ENCODE measurements around the gene ZC3H14.

Gene ZC3H14

DNA sequence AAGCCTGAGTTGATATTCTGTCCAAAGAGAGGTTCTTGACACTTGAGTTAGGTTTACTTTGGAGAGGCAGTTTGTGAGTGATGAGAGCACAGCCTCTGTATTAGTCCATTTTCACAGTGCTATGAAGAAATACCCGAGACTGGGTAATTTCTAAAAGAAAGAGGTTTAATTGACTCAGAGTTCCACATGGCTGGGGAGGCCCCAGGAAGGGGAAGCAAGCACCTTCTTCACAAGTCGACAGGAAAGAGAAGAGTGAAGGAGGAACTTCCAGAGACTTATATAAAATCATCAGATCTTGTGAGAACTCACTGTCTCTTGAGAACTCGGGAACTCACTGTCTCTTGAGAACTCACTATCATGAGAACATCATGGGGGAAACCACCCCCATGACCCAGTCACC is 5.4 kb downstream of the ZC3H14 start:
- H2BK12ac ChIP-seq (ENCODE audit: low read length): no peak overlapping the region
- no peak overlapping the region for H3K18ac ChIP-seq (ENCODE audit: low read length)
- no peak overlapping the region for H3K4me2 ChIP-seq (ENCODE audit: insufficient read depth, low read length, poor library complexity, severe bottlenecking)
- WGBS, 2 donors (ENCODE audit: extremely low coverage in 2 of 2, insufficient read length in 2 of 2, insufficient replicate concordance in 1 of 2): no CpG with 5 or more reads among the region's 3 CpGs
- no peak overlapping the region for H4K91ac ChIP-seq (ENCODE audit: low read depth, low read length, poor library complexity)
- H3K9me3 ChIP-seq (replicated peaks in 1 of 2; ENCODE audit: control insufficient read depth in 2 of 2, insufficient read depth in 1 of 2, low read depth in 1 of 2, low read length in 2 of 2): peaks cover 0 to 3% of the 10 kb centered on the region in 2 donors
- no peaks in the 10 kb centered on the region for H3K27me3 ChIP-seq (ENCODE audit: control insufficient read depth in 3 of 3, insufficient read depth in 3 of 3, low read depth in 1 of 3, low read length in 3 of 3)
- no peaks in the 10 kb centered on the region for H3K79me1 ChIP-seq (ENCODE audit: low read depth, low read length)
- H2AK5ac ChIP-seq (ENCODE audit: low read depth, low read length): no peak overlapping the region
- no peak overlapping the region for H3K4me3 ChIP-seq (ENCODE audit: low read length in 2 of 2)
- DNase-seq (ENCODE audit: low spot score): no peak
- no peak overlapping the region for H2AFZ ChIP-seq (ENCODE audit: low read length)
- no peak overlapping the region for H2BK5ac ChIP-seq (ENCODE audit: low read length)
- no peak overlapping the region for H3K23ac ChIP-seq (ENCODE audit: low read depth, low read length, poor library complexity)
- no peak overlapping the region for H3K27ac ChIP-seq (replicated peaks; ENCODE audit: low read length)
- no peak overlapping the region for H4K8ac ChIP-seq (ENCODE audit: low read depth, low read length)
- H3K4ac ChIP-seq (ENCODE audit: low read length): no peak overlapping the region
- H2BK120ac ChIP-seq (ENCODE audit: low read depth, low read length): no peak overlapping the region
- H3K4me1 ChIP-seq (ENCODE audit: control insufficient read depth in 2 of 2, insufficient read depth in 1 of 2, low read depth in 1 of 2, low read length in 2 of 2): no peaks in the 10 kb centered on the region
- H3K9ac ChIP-seq (ENCODE audit: low read depth, low read length, poor library complexity): no peak overlapping the region
- peaks cover 28 to 87% of the 10 kb centered on the region in 2 donors for H3K36me3 ChIP-seq (replicated peaks in 1 of 2; ENCODE audit: control insufficient read depth in 2 of 2, insufficient read depth in 2 of 2, low read length in 2 of 2)
- no peak overlapping the region for H3K14ac ChIP-seq (ENCODE audit: low read length)
- H2BK15ac ChIP-seq (ENCODE audit: low read length): no peak overlapping the region

DNA sequence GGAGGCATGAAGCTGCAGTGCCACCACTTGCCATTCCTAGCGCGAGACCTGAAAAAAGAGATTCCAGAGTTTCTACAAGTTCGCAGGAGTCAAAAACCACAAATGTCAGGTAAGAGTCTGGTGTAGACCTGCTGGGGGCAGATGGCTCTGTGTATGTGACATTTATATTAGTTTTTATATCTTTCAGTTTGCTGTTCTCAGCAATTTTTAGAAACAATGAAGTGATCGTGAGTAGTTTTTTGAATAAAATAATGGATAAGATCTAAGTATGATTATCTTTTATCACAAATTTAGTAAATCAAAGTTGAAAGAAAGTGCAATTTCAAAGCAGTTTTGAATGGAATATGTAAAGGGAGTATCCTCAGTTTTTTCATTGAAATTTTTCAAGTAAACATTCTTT is 9.3 kb downstream of the ZC3H14 start:
- Histone ChIP-seq H3K79me1 (ENCODE audit: low read depth, low read length) (peaks cover 2% of the 10 kb centered on the region), H3K9me3 (replicated peaks in 1 of 2; ENCODE audit: control insufficient read depth in 2 of 2, insufficient read depth in 1 of 2, low read depth in 1 of 2, low read length in 2 of 2) (peaks cover 0 to 3% of the 10 kb centered on the region in 2 donors), H3K18ac (ENCODE audit: low read length) (no peak overlapping the region), H2BK5ac (ENCODE audit: low read length) (no peak overlapping the region), H3K14ac (ENCODE audit: low read length) (no peak overlapping the region), H2BK12ac (ENCODE audit: low read length) (no peak overlapping the region), H3K23ac (ENCODE audit: low read depth, low read length, poor library complexity) (no peak overlapping the region), H4K8ac (ENCODE audit: low read depth, low read length) (no peak overlapping the region), H3K27ac (replicated peaks; ENCODE audit: low read length) (no peak overlapping the region), H3K27me3 (ENCODE audit: control insufficient read depth in 3 of 3, insufficient read depth in 3 of 3, low read depth in 1 of 3, low read length in 3 of 3) (no peaks in the 10 kb centered on the region), H2AK5ac (ENCODE audit: low read depth, low read length) (no peak overlapping the region), H3K36me3 (replicated peaks in 1 of 2; ENCODE audit: control insufficient read depth in 2 of 2, insufficient read depth in 2 of 2, low read length in 2 of 2) (peaks cover 42 to 99% of the 10 kb centered on the region in 2 donors), H2BK15ac (ENCODE audit: low read length) (no peak overlapping the region), H2AFZ (ENCODE audit: low read length) (no peak overlapping the region), H2BK120ac (ENCODE audit: low read depth, low read length) (no peak overlapping the region), H3K9ac (ENCODE audit: low read depth, low read length, poor library complexity) (no peak overlapping the region), H3K4me3 (ENCODE audit: low read length in 2 of 2) (no peak overlapping the region), H3K4me2 (ENCODE audit: insufficient read depth, low read length, poor library complexity, severe bottlenecking) (no peak overlapping the region), H3K4me1 (ENCODE audit: control insufficient read depth in 2 of 2, insufficient read depth in 1 of 2, low read depth in 1 of 2, low read length in 2 of 2) (no peaks in the 10 kb centered on the region), H4K91ac (ENCODE audit: low read depth, low read length, poor library complexity) (no peak overlapping the region), H3K4ac (ENCODE audit: low read length) (no peak overlapping the region)
- 100% methylated on average over 1 of the region's 4 CpGs; no CpG with 5 or more reads in 1 of the 2 donors for WGBS, 2 donors (ENCODE audit: extremely low coverage in 2 of 2, insufficient read length in 2 of 2, insufficient replicate concordance in 1 of 2)
- no peak for DNase-seq (ENCODE audit: low spot score)

DNA sequence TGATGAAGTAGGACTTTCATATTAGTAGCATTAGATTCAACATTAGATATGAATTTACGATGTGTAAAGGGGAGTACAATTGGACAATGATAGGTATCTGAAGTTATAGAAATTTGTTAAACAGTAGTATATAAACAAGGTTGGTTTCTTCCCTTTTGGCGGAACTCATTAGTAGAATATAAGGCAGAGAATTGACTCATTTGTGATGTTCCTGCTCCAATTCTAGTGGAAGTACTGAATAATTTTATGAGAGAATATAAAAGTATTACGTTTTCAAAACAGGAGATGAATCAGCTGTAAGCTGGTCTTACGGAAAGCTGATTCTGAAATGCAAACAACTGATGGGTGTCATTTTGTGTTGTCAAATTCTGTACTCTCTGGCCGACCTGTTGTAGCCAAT is 13.4 kb downstream of the ZC3H14 start:
- no peaks in the 10 kb centered on the region for H3K9me3 ChIP-seq (replicated peaks in 1 of 2; ENCODE audit: control insufficient read depth in 2 of 2, insufficient read depth in 1 of 2, low read depth in 1 of 2, low read length in 2 of 2)
- no peak for DNase-seq (ENCODE audit: low spot score)
- no peak overlapping the region for H4K91ac ChIP-seq (ENCODE audit: low read depth, low read length, poor library complexity)
- no peak overlapping the region for H3K4me3 ChIP-seq (ENCODE audit: low read length in 2 of 2)
- H2BK12ac ChIP-seq (ENCODE audit: low read length): no peak overlapping the region
- no peak overlapping the region for H3K18ac ChIP-seq (ENCODE audit: low read length)
- peaks cover 32 to 100% of the 10 kb centered on the region in 2 donors for H3K36me3 ChIP-seq (replicated peaks in 1 of 2; ENCODE audit: control insufficient read depth in 2 of 2, insufficient read depth in 2 of 2, low read length in 2 of 2)
- peaks cover 2% of the 10 kb centered on the region for H3K79me1 ChIP-seq (ENCODE audit: low read depth, low read length)
- H2BK120ac ChIP-seq (ENCODE audit: low read depth, low read length): no peak overlapping the region
- H2BK15ac ChIP-seq (ENCODE audit: low read length): no peak overlapping the region
- no peak overlapping the region for H3K27ac ChIP-seq (replicated peaks; ENCODE audit: low read length)
- no peak overlapping the region for H2AFZ ChIP-seq (ENCODE audit: low read length)
- no peak overlapping the region for H3K4ac ChIP-seq (ENCODE audit: low read length)
- no peak overlapping the region for H2BK5ac ChIP-seq (ENCODE audit: low read length)
- H3K9ac ChIP-seq (ENCODE audit: low read depth, low read length, poor library complexity): no peak overlapping the region
- no peaks in the 10 kb centered on the region for H3K4me1 ChIP-seq (ENCODE audit: control insufficient read depth in 2 of 2, insufficient read depth in 1 of 2, low read depth in 1 of 2, low read length in 2 of 2)
- H3K23ac ChIP-seq (ENCODE audit: low read depth, low read length, poor library complexity): no peak overlapping the region
- 100% methylated on average over 1 of the region's 5 CpGs for WGBS, 2 donors (ENCODE audit: extremely low coverage in 2 of 2, insufficient read length in 2 of 2, insufficient replicate concordance in 1 of 2)
- no peak overlapping the region for H3K14ac ChIP-seq (ENCODE audit: low read length)
- H3K4me2 ChIP-seq (ENCODE audit: insufficient read depth, low read length, poor library complexity, severe bottlenecking): no peak overlapping the region
- no peaks in the 10 kb centered on the region for H3K27me3 ChIP-seq (ENCODE audit: control insufficient read depth in 3 of 3, insufficient read depth in 3 of 3, low read depth in 1 of 3, low read length in 3 of 3)
- no peak overlapping the region for H2AK5ac ChIP-seq (ENCODE audit: low read depth, low read length)
- H4K8ac ChIP-seq (ENCODE audit: low read depth, low read length): no peak overlapping the region

DNA sequence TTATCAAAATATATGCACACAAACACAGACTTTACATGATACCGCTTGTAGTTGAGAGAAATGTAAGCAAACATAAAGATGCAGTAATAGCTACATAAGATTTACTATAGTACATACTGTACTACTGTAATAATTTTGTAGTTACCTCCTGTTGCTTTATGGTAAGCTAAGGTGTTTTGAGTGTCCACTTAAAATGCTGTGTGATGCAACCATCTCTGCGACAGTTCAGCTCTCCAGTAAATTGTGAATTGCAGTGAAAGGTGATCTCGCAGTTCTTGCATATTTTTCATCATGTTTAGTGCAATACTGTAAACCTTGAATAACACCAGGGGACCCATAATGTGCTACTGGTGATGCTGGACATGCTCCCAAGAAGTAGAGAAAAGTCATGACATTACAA is 21.6 kb downstream of the ZC3H14 start:
- Histone ChIP-seq H3K9me3 (replicated peaks in 1 of 2; ENCODE audit: control insufficient read depth in 2 of 2, insufficient read depth in 1 of 2, low read depth in 1 of 2, low read length in 2 of 2) (peaks cover 0 to 12% of the 10 kb centered on the region in 2 donors), H3K4me1 (ENCODE audit: control insufficient read depth in 2 of 2, insufficient read depth in 1 of 2, low read depth in 1 of 2, low read length in 2 of 2) (no peaks in the 10 kb centered on the region), H3K79me1 (ENCODE audit: low read depth, low read length) (no peaks in the 10 kb centered on the region), H2BK5ac (ENCODE audit: low read length) (no peak overlapping the region), H3K4ac (ENCODE audit: low read length) (no peak overlapping the region), H3K4me3 (ENCODE audit: low read length in 2 of 2) (no peak overlapping the region), H3K14ac (ENCODE audit: low read length) (no peak overlapping the region), H3K18ac (ENCODE audit: low read length) (no peak overlapping the region), H2BK15ac (ENCODE audit: low read length) (no peak overlapping the region), H3K36me3 (replicated peaks in 1 of 2; ENCODE audit: control insufficient read depth in 2 of 2, insufficient read depth in 2 of 2, low read length in 2 of 2) (peaks cover 12 to 100% of the 10 kb centered on the region in 2 donors), H4K8ac (ENCODE audit: low read depth, low read length) (no peak overlapping the region), H2AK5ac (ENCODE audit: low read depth, low read length) (no peak overlapping the region), H2BK12ac (ENCODE audit: low read length) (no peak overlapping the region), H3K9ac (ENCODE audit: low read depth, low read length, poor library complexity) (no peak overlapping the region), H2BK120ac (ENCODE audit: low read depth, low read length) (no peak overlapping the region), H2AFZ (ENCODE audit: low read length) (no peak overlapping the region), H3K27me3 (ENCODE audit: control insufficient read depth in 3 of 3, insufficient read depth in 3 of 3, low read depth in 1 of 3, low read length in 3 of 3) (no peaks in the 10 kb centered on the region), H4K91ac (ENCODE audit: low read depth, low read length, poor library complexity) (no peak overlapping the region), H3K27ac (replicated peaks; ENCODE audit: low read length) (no peak overlapping the region), H3K4me2 (ENCODE audit: insufficient read depth, low read length, poor library complexity, severe bottlenecking) (no peak overlapping the region), H3K23ac (ENCODE audit: low read depth, low read length, poor library complexity) (no peak overlapping the region)
- no CpG with 5 or more reads among the region's 3 CpGs for WGBS, 2 donors (ENCODE audit: extremely low coverage in 2 of 2, insufficient read length in 2 of 2, insufficient replicate concordance in 1 of 2)
- DNase-seq (ENCODE audit: low spot score): no peak
